DMS153 treated with DMSO at 0.1 percent for 48 hours (cell line): ENCODE data around the gene RAPGEF6.

Experiments used
- DNase-seq: peaks from one replicate; lab custom pipeline; 2025; ENCODE audit not compliant: unreplicated experiment; lab: John Stamatoyannopoulos, UW

The RAPGEF6 gene

GRCh38 chr5:131550606-131551005 is 84.4 kb downstream of the RAPGEF6 start:
- no peak for DNase-seq

GRCh38 chr5:131548176-131548575 is 86.9 kb downstream of the RAPGEF6 start:
- DNase-seq, result no peak

- no peak for DNase-seq
Observed at GRCh38 chr5:131545845-131546244, 89.2 kb downstream of the RAPGEF6 start.

GRCh38 chr5:131542723-131543122 is 92.3 kb downstream of the RAPGEF6 start:
- DNase-seq, result no peak

- no peak for DNase-seq
Observed at GRCh38 chr5:131541762-131542161, 93.3 kb downstream of the RAPGEF6 start.

- no peak for DNase-seq
Observed at GRCh38 chr5:131541071-131541470, 94.0 kb downstream of the RAPGEF6 start.

- no peak for DNase-seq
Observed at GRCh38 chr5:131539251-131539650, 95.8 kb downstream of the RAPGEF6 start.

GRCh38 chr5:131538177-131538593 is 96.8 kb downstream of the RAPGEF6 start:
- no peak for DNase-seq

- no peak for DNase-seq
Observed at GRCh38 chr5:131536850-131537448, 98.1 kb downstream of the RAPGEF6 start.

GRCh38 chr5:131536211-131536826 is 98.7 kb downstream of the RAPGEF6 start:
- no peak for DNase-seq

- no peak for DNase-seq
Observed at GRCh38 chr5:131534974-131535373, 100.1 kb downstream of the RAPGEF6 start.

- DNase-seq, result no peak
Observed at GRCh38 chr5:131533836-131534235, 101.2 kb downstream of the RAPGEF6 start.

- DNase-seq, result peak; percentile 2
Observed at GRCh38 chr5:131532031-131532640, 102.9 kb downstream of the RAPGEF6 start.

GRCh38 chr5:131530706-131531331 is 104.2 kb downstream of the RAPGEF6 start:
- peak; percentile 16 for DNase-seq

GRCh38 chr5:131528682-131529081 is 106.3 kb downstream of the RAPGEF6 start:
- DNase-seq, result no peak

- no peak for DNase-seq
Observed at GRCh38 chr5:131525805-131526204, 109.2 kb downstream of the RAPGEF6 start.

GRCh38 chr5:131524431-131524830 is 110.6 kb downstream of the RAPGEF6 start:
- DNase-seq, result no peak

- no peak for DNase-seq
Observed at GRCh38 chr5:131523500-131524185, 111.4 kb downstream of the RAPGEF6 start.

GRCh38 chr5:131521252-131521651 is 113.8 kb downstream of the RAPGEF6 start:
- DNase-seq, result no peak

GRCh38 chr5:131515348-131515747 is 119.7 kb downstream of the RAPGEF6 start:
- no peak for DNase-seq
